ENCODE measurements around the gene GIPR.
A peak's percentile ranks its signal among the peaks of the same experiment; 100 is the strongest.

Gene GIPR

DNA sequence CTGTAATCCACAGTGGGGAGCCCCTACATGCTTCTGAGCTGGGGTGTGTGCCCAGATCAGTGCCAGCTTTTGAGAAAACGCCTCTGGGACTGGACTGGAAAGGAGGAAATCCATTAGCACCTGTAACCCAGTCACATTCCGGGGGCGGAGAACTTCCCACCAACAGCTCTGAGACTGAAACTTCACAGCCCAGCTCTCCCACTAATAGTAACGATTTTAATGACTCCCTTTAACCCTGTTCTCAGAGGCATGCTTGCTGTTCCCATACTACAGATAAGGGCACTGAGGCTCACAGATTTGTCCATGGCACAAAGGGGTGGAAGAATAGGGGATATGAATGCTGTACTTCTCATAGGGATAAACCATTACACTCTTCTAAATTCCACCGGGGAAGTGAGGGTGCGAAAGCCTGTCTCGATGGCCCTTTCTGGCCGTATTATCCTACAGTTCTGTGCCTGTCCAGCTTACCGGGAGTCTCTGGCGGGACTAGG, 61.8 kb downstream of the GIPR start:
- TF ChIP-seq YY1 (IDR thresholded peaks at IDR 0.05; ENCODE audit: insufficient read depth, insufficient read length) (no peak), SUZ12 (IDR thresholded peaks at IDR 0.05; ENCODE audit: extremely low read depth, insufficient read depth, insufficient read length) (no peak), ZNF274 (IDR thresholded peaks at IDR 0.05; ENCODE audit: low read depth, low read length) (no peak)
- H3K9me3 ChIP-seq (ENCODE audit: insufficient read depth, low read length) = no peaks in the 10 kb centered on the region
- DNase-seq (ENCODE audit: low read depth, low spot score) = no peak

DNA sequence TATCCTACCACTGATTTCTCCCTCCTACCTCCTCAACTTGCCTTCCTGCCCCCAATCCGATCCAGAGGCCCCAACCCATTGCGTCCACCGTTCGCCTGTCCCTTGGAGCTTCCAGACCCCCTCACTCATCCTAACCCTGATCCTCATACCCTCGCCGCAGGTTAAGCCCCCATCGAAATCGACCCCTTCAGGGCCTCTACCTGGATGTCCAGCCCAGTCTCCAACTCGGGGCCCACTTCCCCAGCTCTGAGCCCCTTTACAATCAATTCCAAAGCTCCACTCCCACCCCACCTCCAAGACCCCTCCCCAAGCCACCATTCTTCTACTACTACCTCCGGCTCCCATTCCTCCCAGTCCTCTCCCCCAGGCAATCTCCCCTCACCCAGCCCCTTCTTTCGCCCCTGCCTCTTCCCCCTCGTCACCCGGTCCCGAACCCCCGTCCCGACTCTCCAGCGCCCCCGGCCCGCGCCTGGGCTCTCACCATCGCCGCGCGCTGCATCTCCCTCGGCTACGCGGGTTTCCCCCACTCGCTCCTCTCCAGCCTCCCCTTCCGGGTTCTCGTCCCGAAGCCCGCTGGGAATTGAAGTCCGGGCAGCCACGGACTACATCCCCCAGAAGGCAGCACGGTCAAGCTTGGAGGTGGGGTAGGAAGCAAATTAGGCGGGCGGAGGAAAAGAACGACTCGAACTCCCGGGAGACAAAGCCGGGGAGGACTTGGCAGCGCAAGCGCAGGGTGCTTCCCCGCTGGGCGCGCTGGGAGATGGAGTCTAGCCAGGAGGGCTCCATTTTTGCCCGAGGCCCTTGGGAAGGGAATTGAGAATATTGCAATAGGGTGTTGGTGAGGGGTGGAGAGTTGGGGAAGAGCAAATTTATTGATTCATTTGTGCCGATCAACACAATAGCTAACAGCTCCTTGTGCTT, 62.6 kb downstream of the GIPR start, which contains the start of gene FBXO46:
TSS of gene FBXO46 (minus strand) at position 529 of the 921 bp plus-strand sequence. CDS start 17,401 bp downstream, outside the sequence.
- no peaks in the 10 kb centered on the region for H3K4me1 ChIP-seq (ENCODE audit: insufficient read depth, insufficient read length)
- H3K9ac ChIP-seq (ENCODE audit: insufficient read length, low read depth) = peak within 1 kb of the TSS; percentile 63
- H3K27me3 ChIP-seq (ENCODE audit: insufficient read depth, insufficient read length) = no peaks in the 10 kb centered on the region
- peak within 1 kb of the TSS; percentile 54 for H3K4me3 ChIP-seq (ENCODE audit: insufficient read length, low read depth)
- DNase-seq (ENCODE audit: low read depth, low spot score) = peak; percentile 94
- H3K9me3 ChIP-seq (ENCODE audit: insufficient read depth, low read length) = no peaks in the 10 kb centered on the region
- H3K36me3 ChIP-seq (ENCODE audit: insufficient read depth, insufficient read length, low read length) = peaks cover 5% of the 10 kb centered on the region
- TF ChIP-seq YY1 (IDR thresholded peaks at IDR 0.05; ENCODE audit: insufficient read depth, insufficient read length) (peak; percentile 61), ZNF274 (IDR thresholded peaks at IDR 0.05; ENCODE audit: low read depth, low read length) (no peak), SUZ12 (IDR thresholded peaks at IDR 0.05; ENCODE audit: extremely low read depth, insufficient read depth, insufficient read length) (no peak)

More for the DNA sequence above, 61.8 kb downstream of the GIPR start:
- Histone ChIP-seq H3K4me3 (ENCODE audit: insufficient read length, low read depth) (peak overlapping the region; percentile 54), H3K9ac (ENCODE audit: insufficient read length, low read depth) (peak overlapping the region; percentile 63), H3K4me1 (ENCODE audit: insufficient read depth, insufficient read length) (no peaks in the 10 kb centered on the region), H3K27me3 (ENCODE audit: insufficient read depth, insufficient read length) (no peaks in the 10 kb centered on the region), H3K36me3 (ENCODE audit: insufficient read depth, insufficient read length, low read length) (peaks cover 5% of the 10 kb centered on the region)
